Measurements from ENCODE around the gene COL11A1.

DNA sequence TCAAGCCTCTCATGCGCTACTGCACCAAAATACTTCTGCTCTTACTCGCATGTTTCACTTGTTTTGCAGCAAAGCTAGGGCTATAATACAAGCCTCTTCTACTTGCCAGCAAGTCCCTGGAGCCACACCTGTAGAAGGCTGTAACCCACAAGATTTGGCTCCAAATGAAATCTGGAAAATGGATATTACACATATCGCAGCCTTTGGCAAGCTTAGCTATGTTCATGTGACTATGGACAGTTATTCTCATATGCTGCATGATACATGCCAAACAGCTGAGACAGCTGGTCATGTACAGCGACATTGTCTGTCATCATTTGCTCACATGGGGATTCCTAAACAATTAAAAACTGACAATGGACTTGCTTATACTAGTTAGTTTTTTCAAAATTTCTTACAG, 270.3 kb downstream of the COL11A1 start:
- no peak for TF ChIP-seq GLIS1 (tag by site-specific recombination; IDR thresholded peaks at IDR 0.05)
- TF ChIP-seq ZNF324 (tag by site-specific recombination; IDR thresholded peaks at IDR 0.05): no peak
- TF ChIP-seq, protein P1, sequence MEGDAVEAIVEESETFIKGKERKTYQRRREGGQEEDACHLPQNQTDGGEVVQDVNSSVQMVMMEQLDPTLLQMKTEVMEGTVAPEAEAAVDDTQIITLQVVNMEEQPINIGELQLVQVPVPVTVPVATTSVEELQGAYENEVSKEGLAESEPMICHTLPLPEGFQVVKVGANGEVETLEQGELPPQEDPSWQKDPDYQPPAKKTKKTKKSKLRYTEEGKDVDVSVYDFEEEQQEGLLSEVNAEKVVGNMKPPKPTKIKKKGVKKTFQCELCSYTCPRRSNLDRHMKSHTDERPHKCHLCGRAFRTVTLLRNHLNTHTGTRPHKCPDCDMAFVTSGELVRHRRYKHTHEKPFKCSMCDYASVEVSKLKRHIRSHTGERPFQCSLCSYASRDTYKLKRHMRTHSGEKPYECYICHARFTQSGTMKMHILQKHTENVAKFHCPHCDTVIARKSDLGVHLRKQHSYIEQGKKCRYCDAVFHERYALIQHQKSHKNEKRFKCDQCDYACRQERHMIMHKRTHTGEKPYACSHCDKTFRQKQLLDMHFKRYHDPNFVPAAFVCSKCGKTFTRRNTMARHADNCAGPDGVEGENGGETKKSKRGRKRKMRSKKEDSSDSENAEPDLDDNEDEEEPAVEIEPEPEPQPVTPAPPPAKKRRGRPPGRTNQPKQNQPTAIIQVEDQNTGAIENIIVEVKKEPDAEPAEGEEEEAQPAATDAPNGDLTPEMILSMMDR (tag by site-specific recombination; IDR thresholded peaks at IDR 0.05): no peak
- no peak for TF ChIP-seq ZNF768 (tag by site-specific recombination; IDR thresholded peaks at IDR 0.05)
- TF ChIP-seq ZBTB20 (tag by site-specific recombination; IDR thresholded peaks at IDR 0.05): no peak
- TF ChIP-seq FEZF1 (tag by site-specific recombination; IDR thresholded peaks at IDR 0.05): no peak
- no peak for TF ChIP-seq ZNF621 (tag by site-specific recombination; IDR thresholded peaks at IDR 0.05)
- no peak for TF ChIP-seq ZNF280D (tag by site-specific recombination; IDR thresholded peaks at IDR 0.05)
- no peak for TF ChIP-seq ZEB2 (tag by site-specific recombination; IDR thresholded peaks at IDR 0.05)
- no peak for TF ChIP-seq ZNF214 (tag by site-specific recombination; IDR thresholded peaks at IDR 0.05; ENCODE audit: borderline replicate concordance)
- TF ChIP-seq, protein P2, sequence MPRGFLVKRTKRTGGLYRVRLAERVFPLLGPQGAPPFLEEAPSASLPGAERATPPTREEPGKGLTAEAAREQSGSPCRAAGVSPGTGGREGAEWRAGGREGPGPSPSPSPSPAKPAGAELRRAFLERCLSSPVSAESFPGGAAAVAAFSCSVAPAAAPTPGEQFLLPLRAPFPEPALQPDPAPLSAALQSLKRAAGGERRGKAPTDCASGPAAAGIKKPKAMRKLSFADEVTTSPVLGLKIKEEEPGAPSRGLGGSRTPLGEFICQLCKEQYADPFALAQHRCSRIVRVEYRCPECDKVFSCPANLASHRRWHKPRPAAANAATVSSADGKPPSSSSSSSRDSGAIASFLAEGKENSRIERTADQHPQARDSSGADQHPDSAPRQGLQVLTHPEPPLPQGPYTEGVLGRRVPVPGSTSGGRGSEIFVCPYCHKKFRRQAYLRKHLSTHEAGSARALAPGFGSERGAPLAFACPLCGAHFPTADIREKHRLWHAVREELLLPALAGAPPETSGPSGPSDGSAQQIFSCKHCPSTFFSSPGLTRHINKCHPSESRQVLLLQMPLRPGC (tag by site-specific recombination; IDR thresholded peaks at IDR 0.05): no peak
- no peak for TF ChIP-seq SETDB1 (IDR thresholded peaks at IDR 0.05; ENCODE audit: insufficient read length, low read length)
